Fibroblast of lung (primary cell): ENCODE measurements around the gene CFAP45.

ENCODE experiments used
- CTCF ChIP-seq, 2 donors: IDR thresholded peaks in 1 of 2; conservative IDR thresholded peaks in 1 of 2; 1 replicate in 1 of 2; 2 replicates in 1 of 2; pipeline ENCODE4 v1.5.1; 2011 to 2012; ENCODE audit warnings: low read length in 2 of 2, control low read depth in 1 of 2, inconsistent platforms in 1 of 2, low read depth in 1 of 2, mild to moderate bottlenecking in 1 of 2
- EZH2 ChIP-seq: IDR thresholded peaks from 2 replicates; pipeline ENCODE4 v1.5.1; 2012; ENCODE audit warnings: low read length, control low read depth, mild to moderate bottlenecking; ENCODE audit errors: missing control alignments

- TF ChIP-seq CTCF (conservative IDR thresholded peaks at IDR 0.05 in 1 of 2, IDR thresholded peaks at IDR 0.05 in 1 of 2; ENCODE audit: low read depth in 1 of 2, low read length in 2 of 2) (no peak), EZH2 (no peak)
Observed at GRCh38 chr1:159829822-159830465, 70.0 kb downstream of the CFAP45 start.
